Hindlimb muscle (tissue), 1 donor: ENCODE results near the gene MED10. TPM values are rescaled to one million over a fixed set of nuclear protein-coding genes. Genes with fewer than 3 reads are reported as not detected.

ENCODE experiments used
- DNase-seq: peaks from one replicate; pipeline ENCODE4 v3.0.0-alpha.2; 2013
- polyA plus RNA-seq: library from polyadenylated mRNA; unstranded; fragments of 120-200 nt; gene quantifications from one replicate; pipeline ENCODE4 v1.2.1, GENCODE V29; 2013; ENCODE audit not compliant: insufficient read length

Gene MED10
- polyA plus RNA-seq, 1 donor, result 36.5 TPM

GRCh38 chr5:6348476-6349000 lies 29.8 kb downstream of the MED10 start:
- DNase-seq, result no peak

- no peak for DNase-seq
Measured at GRCh38 chr5:6347673-6348072, 30.7 kb downstream of the MED10 start.

- no peak for DNase-seq
Measured at GRCh38 chr5:6347165-6347564, 31.2 kb downstream of the MED10 start.

DNA sequence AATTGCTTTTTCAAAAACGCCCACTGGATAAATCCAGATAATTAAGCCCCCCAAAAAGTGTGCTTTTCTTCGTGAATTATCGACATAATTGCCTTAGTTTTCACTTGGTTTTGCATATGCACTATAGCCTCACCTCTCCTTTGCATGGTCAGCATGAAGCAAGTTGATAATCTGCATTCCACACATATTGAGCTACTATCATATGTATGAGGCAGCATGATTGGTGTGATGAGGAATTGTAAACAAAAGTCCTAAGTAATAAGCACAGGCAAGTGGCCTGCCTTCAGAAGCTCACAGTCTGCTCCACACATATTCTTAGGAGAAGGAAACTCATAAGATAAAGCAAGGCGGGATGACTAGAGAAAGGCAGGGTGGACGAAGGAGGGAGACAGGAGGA lies 33.8 kb downstream of the MED10 start:
- no peak for DNase-seq

DNA sequence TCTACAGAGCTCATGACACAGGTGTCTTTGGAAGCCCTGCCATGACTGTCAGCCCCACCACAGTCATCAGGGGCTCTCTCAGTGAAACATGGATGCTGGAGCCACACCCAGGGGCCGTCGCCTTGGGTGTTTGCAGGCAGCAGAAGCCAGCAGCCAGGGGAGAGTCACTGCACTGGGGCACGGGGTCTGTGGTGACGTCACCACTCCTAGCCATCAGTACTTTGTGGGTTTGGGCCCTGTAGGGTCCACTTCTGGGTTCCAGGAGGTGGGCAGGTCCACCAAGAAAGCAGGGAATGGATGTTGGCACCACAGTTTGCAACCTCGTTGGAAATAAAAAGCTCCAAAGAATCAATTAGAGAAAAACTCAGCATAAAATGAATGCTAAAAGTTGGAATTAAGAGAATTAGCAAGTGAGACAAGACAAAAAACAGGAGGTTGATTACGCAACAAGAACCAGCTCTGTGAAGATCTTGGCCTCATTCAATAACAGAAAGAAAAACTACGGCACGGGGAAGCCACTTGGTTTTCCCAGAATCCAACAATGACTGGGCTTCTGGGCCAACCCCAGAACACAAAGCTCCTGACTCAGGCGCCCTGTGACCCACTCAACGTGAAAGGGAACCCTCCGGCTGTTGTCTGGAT lies 34.3 kb downstream of the MED10 start:
- DNase-seq, result no peak

- DNase-seq, result no peak
Measured at GRCh38 chr5:6342689-6343315, 35.5 kb downstream of the MED10 start.

GRCh38 chr5:6340100-6340499 lies 38.2 kb downstream of the MED10 start:
- no peak for DNase-seq

GRCh38 chr5:6338871-6339270 lies 39.5 kb downstream of the MED10 start:
- no peak for DNase-seq

DNA sequence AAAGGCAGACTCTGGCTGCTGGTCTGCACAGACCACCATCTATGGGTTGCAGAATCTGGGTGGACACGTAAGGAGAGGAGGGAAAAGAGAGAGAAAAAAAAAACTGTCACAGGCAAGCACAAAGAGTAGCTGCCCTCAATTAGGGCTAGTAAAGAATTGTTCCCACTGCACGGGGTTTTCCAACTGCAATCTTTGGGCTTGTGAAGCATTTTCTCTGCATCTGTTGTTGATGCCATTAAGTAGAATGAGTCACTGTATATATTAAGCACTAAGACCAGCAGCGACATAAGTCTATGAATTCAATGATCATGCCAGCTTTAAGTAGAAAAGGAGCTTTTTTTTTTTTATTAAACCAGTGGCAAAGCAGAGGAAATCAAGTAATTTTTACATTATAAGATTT lies 40.2 kb downstream of the MED10 start:
- DNase-seq, result no peak

DNA sequence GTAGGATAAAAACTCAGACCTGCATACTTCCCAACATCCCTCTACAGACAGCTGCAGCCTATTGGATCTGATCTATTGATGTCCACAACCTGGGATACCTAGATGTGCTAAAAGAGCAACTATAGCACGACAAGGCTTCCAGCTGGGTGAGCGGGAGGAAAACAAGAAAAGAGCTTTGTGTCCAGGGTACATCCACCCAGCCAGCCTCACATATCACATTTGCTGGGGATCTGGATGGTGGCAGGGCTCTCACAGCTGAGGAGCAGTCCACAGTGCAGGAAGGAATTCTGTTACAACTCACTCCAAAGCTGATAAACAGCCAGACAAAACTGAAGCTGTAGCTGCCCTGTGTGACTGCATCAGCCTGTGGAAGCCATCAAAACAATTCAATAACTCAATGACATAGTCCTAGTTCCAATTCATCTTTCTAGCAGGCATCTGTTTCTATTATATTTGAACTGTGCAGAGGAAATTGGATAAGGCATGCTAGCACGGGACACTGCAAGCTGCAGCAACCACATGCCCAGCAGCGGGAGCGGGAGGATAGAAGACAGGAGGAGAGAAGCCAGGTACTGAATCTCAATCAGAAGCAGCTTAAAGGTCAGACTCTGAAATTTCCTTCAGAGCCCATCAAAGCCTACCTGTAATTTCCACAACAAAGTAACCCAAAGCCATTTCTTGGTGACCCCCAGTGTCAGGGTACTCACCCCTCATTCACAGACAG lies 45.0 kb downstream of the MED10 start:
- no peak for DNase-seq

DNA sequence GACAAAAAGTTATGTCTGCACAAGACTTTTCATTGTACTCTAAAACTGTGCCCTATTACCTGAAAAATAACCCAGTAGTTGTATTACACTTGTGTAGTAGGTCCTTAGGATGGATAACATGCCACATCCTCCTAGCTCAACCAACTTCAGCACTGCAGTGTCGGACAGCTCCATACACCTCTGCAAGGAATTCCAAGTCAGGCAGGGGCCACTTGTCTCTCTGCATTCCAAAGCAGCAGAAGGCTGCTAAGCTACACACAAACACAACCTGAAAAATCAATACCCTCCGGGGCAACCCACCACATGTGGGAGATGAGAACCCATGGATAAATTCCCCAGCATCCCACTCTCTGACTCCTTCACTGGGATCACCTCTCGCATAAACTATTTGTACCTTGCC lies 50.2 kb downstream of the MED10 start:
- peak; percentile 5 for DNase-seq

DNA sequence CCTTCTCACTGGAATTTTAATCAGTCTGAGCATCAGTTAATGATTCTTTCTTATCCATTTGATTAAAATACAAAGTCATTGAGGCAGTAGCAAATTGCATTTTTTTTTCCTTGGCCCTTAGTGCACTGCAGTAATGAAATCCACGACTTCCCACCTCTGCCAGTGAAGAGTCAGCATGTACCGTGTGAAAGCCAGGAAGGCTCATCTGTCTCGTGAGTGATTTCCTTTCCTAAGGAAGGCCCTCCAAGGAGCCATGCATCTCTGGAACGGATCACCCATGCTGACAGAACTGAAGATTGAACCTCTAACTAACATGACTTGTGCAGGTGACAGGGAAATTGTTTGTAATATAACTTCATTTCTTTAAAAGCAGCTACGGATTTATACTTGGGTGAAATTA lies 51.6 kb downstream of the MED10 start:
- no peak for DNase-seq

DNA sequence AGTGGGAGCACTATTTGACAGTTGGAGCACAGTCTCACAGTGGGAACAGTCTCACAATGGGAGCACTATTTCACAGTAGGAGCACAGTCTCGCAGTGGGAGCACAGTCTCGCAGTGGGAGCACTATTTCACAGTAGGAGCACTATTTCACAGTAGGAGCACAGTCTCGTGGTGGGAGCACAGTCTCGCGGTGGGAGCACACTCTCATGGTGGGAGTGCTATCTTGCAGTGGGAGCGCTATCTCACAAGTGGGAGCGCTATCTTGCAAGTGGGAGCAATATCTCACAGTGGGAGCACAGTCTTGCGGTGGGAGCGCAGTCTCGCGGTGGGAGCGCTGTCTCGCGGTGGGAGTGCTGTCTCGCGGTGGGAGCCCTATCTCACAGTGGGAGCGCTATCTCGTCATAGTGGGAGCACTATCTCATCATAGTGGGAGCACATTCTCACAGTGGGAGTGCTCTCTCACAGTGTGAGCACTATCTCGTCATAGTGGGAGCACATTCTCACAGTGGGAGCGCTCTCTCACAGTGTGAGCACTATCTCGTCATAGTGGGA lies 56.1 kb downstream of the MED10 start:
- no peak for DNase-seq

Other genes with a start within 250 kb of the MED10 start
- gene UBE2QL1, start 70.3 kb upstream of the MED10 start, polyA plus RNA-seq, result 2.3 TPM